ENCODE measurements around the gene KRT86. TPM values are rescaled to one million over a fixed set of nuclear protein-coding genes. Genes with fewer than 3 reads are reported as not detected.

The KRT86 gene
- total RNA-seq, 1 donor from 2014 or later, result not detected

GRCh38 chr12:52245259-52245961 is 29.0 kb upstream of the KRT86 start:
- DNase-seq, result no peak
- no peak overlapping the region for H3K27ac ChIP-seq (replicated peaks)
- no peak for TF ChIP-seq CTCF (IDR thresholded peaks at IDR 0.05; ENCODE audit: borderline replicate concordance)

GRCh38 chr12:52245962-52246569 is 28.4 kb upstream of the KRT86 start:
- no peak for DNase-seq
- H3K9me3 ChIP-seq (replicated peaks), result no peaks in the 10 kb centered on the region
- H3K27ac ChIP-seq (replicated peaks), result no peak overlapping the region
- no peak overlapping the region for H3K4me3 ChIP-seq
- H3K27me3 ChIP-seq (ENCODE audit: low read depth), result peaks cover 36% of the 10 kb centered on the region
- intact Hi-C loops (cut with micrococcal nuclease), result no loop called here
- no peak for TF ChIP-seq CTCF (IDR thresholded peaks at IDR 0.05; ENCODE audit: borderline replicate concordance)
- H3K36me3 ChIP-seq, result no peaks in the 10 kb centered on the region
- H3K4me1 ChIP-seq, result peaks cover 43% of the 10 kb centered on the region

More at GRCh38 chr12:52245259-52245961, 29.0 kb upstream of the KRT86 start:
- no peaks in the 10 kb centered on the region for H3K36me3 ChIP-seq
- H3K4me3 ChIP-seq, result no peak overlapping the region
- peaks cover 29% of the 10 kb centered on the region for H3K27me3 ChIP-seq (ENCODE audit: low read depth)
- intact Hi-C loops (cut with micrococcal nuclease), result no loop called here
- H3K4me1 ChIP-seq, result peaks cover 40% of the 10 kb centered on the region
- H3K9me3 ChIP-seq (replicated peaks), result no peaks in the 10 kb centered on the region

- Histone ChIP-seq H3K4me3 (no peak overlapping the region), H3K9me3 (replicated peaks) (no peaks in the 10 kb centered on the region), H3K4me1 (peaks cover 43% of the 10 kb centered on the region), H3K36me3 (no peaks in the 10 kb centered on the region), H3K27ac (replicated peaks) (no peak overlapping the region), H3K27me3 (ENCODE audit: low read depth) (peaks cover 38% of the 10 kb centered on the region)
- no peak for TF ChIP-seq CTCF (IDR thresholded peaks at IDR 0.05; ENCODE audit: borderline replicate concordance)
- DNase-seq, result no peak
- intact Hi-C loops (cut with micrococcal nuclease), result no loop called here
These were observed 27.5 kb upstream of the KRT86 start for GRCh38 chr12:52246720-52247621.

- H3K4me1 ChIP-seq, result peaks cover 43% of the 10 kb centered on the region
These were observed 26.6 kb upstream of the KRT86 start for GRCh38 chr12:52247622-52248540.

More at GRCh38 chr12:52247622-52248540, 26.6 kb upstream of the KRT86 start:
- H3K27me3 ChIP-seq (ENCODE audit: low read depth), result peaks cover 44% of the 10 kb centered on the region
- no peak for DNase-seq
- H3K36me3 ChIP-seq, result no peaks in the 10 kb centered on the region
- H3K27ac ChIP-seq (replicated peaks), result no peak overlapping the region
- intact Hi-C loops (cut with micrococcal nuclease), result no loop called here
- TF ChIP-seq CTCF (IDR thresholded peaks at IDR 0.05; ENCODE audit: borderline replicate concordance), result no peak
- no peaks in the 10 kb centered on the region for H3K9me3 ChIP-seq (replicated peaks)
- no peak overlapping the region for H3K4me3 ChIP-seq

All from left ventricle myocardium inferior (tissue), 1 donor.